ENCODE data around the gene PHF20. TPM values are rescaled to one million over a fixed set of nuclear protein-coding genes. Genes with fewer than 3 reads are reported as not detected.

The PHF20 gene
- total and polyA plus RNA-seq, 2 of the 8 experiments (the other 6 are each of a cell fraction or from before 2014, with no cell fraction given), result 25.6 to 70.1 TPM

- no peak overlapping the region for H2BK12ac ChIP-seq (ENCODE audit: low read depth, low read length)
- no peak overlapping the region for H2BK120ac ChIP-seq (replicated peaks; ENCODE audit: low read depth, low read length)
- peaks cover 4 to 7% (median 4%) of the 10 kb centered on the region in 4 experiments; a peak in 5 of 7 replicates for H3K4me1 ChIP-seq (replicated peaks in 1 of 4; ENCODE audit: control insufficient read depth in 3 of 4, insufficient read depth in 4 of 4, low read length in 3 of 4)
- no peak overlapping the region for H2AFZ ChIP-seq (ENCODE audit: low read length)
- no peak overlapping the region for H4K91ac ChIP-seq (replicated peaks; ENCODE audit: insufficient read length, low read length)
- no peak overlapping the region for H3K9ac ChIP-seq (replicated peaks in 1 of 4; ENCODE audit: extremely low read depth in 1 of 4, low read depth in 3 of 4, low read length in 3 of 4)
- H3K4ac ChIP-seq (replicated peaks; ENCODE audit: insufficient read length, low read depth, low read length), result no peak overlapping the region
- H3K27me3 ChIP-seq (replicated peaks in 1 of 4; ENCODE audit: control insufficient read depth in 3 of 4, extremely low read depth in 1 of 4, insufficient read depth in 3 of 4, low read length in 3 of 4), result no peaks in the 10 kb centered on the region
- H3K79me2 ChIP-seq (ENCODE audit: control insufficient read depth in 1 of 2, insufficient read depth in 2 of 2, low read length in 2 of 2), result no peaks in the 10 kb centered on the region
- no peak overlapping the region for H4K8ac ChIP-seq (ENCODE audit: extremely low read depth, insufficient read depth, low read length)
- no peak overlapping the region for H3K23ac ChIP-seq (ENCODE audit: insufficient read length)
- FAIRE-seq (no peak), DNase-seq (ENCODE audit: low read depth in 1 of 2, low spot score in 2 of 2) (no peak)
- H3K9me3 ChIP-seq (ENCODE audit: insufficient read depth in 2 of 2, low read depth in 1 of 2, low read length in 1 of 2), result no peaks in the 10 kb centered on the region
- H2BK20ac ChIP-seq (ENCODE audit: low read length), result no peak overlapping the region
- H3K4me2 ChIP-seq (ENCODE audit: insufficient read depth in 1 of 2, low read depth in 2 of 2, low read length in 2 of 2), result no peak overlapping the region
- peaks cover 4 to 36% (median 14%) of the 10 kb centered on the region in 4 experiments; a peak in 7 of 8 replicates for H3K36me3 ChIP-seq (ENCODE audit: control insufficient read depth in 2 of 4, insufficient read depth in 4 of 4, low read length in 3 of 4)
- no peak overlapping the region for H4K5ac ChIP-seq (ENCODE audit: insufficient read length, low read depth, low read length)
- H3K18ac ChIP-seq (ENCODE audit: extremely low read depth, low read length), result no peak overlapping the region
- H3K14ac ChIP-seq (ENCODE audit: insufficient read length), result no peak overlapping the region
- WGBS, 2 experiments (ENCODE audit: extremely low coverage in 1 of 2, insufficient coverage in 1 of 2, insufficient read length in 1 of 2, insufficient replicate concordance in 2 of 2, low coverage in 1 of 2, low lambda C conversion rate in 2 of 2, missing lambda C conversion rate in 1 of 2), result 89% methylated on average over 2 of the region's 2 CpGs; no CpG with 5 or more reads in 1 of the 2 experiments
- H4K20me1 ChIP-seq (replicated peaks in 1 of 2; ENCODE audit: control insufficient read depth in 1 of 2, insufficient read depth in 2 of 2, low read length in 2 of 2), result peaks cover 0 to 2% of the 10 kb centered on the region in 2 experiments
- CTCF ChIA-PET (ENCODE audit: partially characterized antibody), result interaction anchor here (0.6 to 1.1 kb wide), 2 partner anchors 94 to 210 kb away, joined by 4 to 5 read pairs; no protein-coding TSS in a partner anchor
- H3K27ac ChIP-seq (ENCODE audit: low read depth, low read length), result no peak overlapping the region
- no peak overlapping the region for H2BK15ac ChIP-seq (ENCODE audit: low read length)
- H3K56ac ChIP-seq (replicated peaks; ENCODE audit: insufficient read length, low read depth, low read length), result no peak overlapping the region
- POLR2A ChIA-PET (ENCODE audit: partially characterized antibody), result interaction anchor here (1.4 kb wide), 1 partner anchor 11 kb away, joined by 3 read pairs; no protein-coding TSS in a partner anchor
- H3K23me2 ChIP-seq (ENCODE audit: low read depth, low read length), result peaks cover 2% of the 10 kb centered on the region; the same call in 1 of the 2 replicates
- no peak overlapping the region for H3K4me3 ChIP-seq (ENCODE audit: extremely low read depth in 1 of 4, insufficient read depth in 2 of 4, low read depth in 3 of 4, low read length in 4 of 4)
- no peak overlapping the region for H2BK5ac ChIP-seq (ENCODE audit: low read depth, low read length)
- no peak overlapping the region for H2AK5ac ChIP-seq (ENCODE audit: low read depth, low read length)
- no peaks in the 10 kb centered on the region for H3K79me1 ChIP-seq (ENCODE audit: low read depth, low read length)
- TF ChIP-seq USF2 (IDR thresholded peaks at IDR 0.05; ENCODE audit: low read length) (no peak), SRF (IDR thresholded peaks at IDR 0.05; ENCODE audit: low read depth, low read length) (no peak), KDM4A (IDR thresholded peaks at IDR 0.05; ENCODE audit: low read depth, low read length, severe bottlenecking) (no peak), HDAC6 (IDR thresholded peaks at IDR 0.05; ENCODE audit: low read depth, low read length) (no peak), CTBP2 (IDR thresholded peaks at IDR 0.05; ENCODE audit: borderline replicate concordance, insufficient read depth, insufficient read length, low read length) (no peak), SP4 (IDR thresholded peaks at IDR 0.05; ENCODE audit: low read length) (no peak), TEAD4 (IDR thresholded peaks at IDR 0.05; ENCODE audit: low read depth, low read length) (no peak), GTF2F1 (IDR thresholded peaks at IDR 0.05; ENCODE audit: borderline replicate concordance, low read depth, low read length) (no peak), GABPA (IDR thresholded peaks at IDR 0.05; ENCODE audit: borderline replicate concordance, insufficient read depth, low read length) (no peak), ASH2L (IDR thresholded peaks at IDR 0.05; ENCODE audit: low read length) (no peak), POLR2A (IDR thresholded peaks at IDR 0.05; ENCODE audit: control extremely low read depth in 1 of 2, low read depth in 2 of 2, low read length in 2 of 2) (no peak), TBP (IDR thresholded peaks at IDR 0.05; ENCODE audit: low read depth, low read length) (no peak), CHD2 (IDR thresholded peaks at IDR 0.05; ENCODE audit: low read length) (no peak), TAF1 (IDR thresholded peaks at IDR 0.05; ENCODE audit: low read depth, low read length) (no peak), MAFK (IDR thresholded peaks at IDR 0.05; ENCODE audit: low read depth, low read length) (no peak)
Observed at GRCh38 chr20:35929301-35929700, 157.5 kb downstream of the PHF20 start.
